Measurements from ENCODE around the gene UBR4. TPM values are rescaled to one million over a fixed set of nuclear protein-coding genes. Genes with fewer than 3 reads are reported as not detected.
A peak's percentile ranks its signal among the peaks of the same experiment; 100 is the strongest.

The UBR4 gene
- total RNA-seq, 1 experiment from 2014 or later: 60.6 TPM

- H3K4me1 ChIP-seq (replicated peaks): no peaks in the 10 kb centered on the region
- no peaks in the 10 kb centered on the region for H3K27me3 ChIP-seq (replicated peaks)
- H3K36me3 ChIP-seq: peaks cover 98% of the 10 kb centered on the region
- no peak overlapping the region for H3K4me3 ChIP-seq
- no peak overlapping the region for H3K27ac ChIP-seq
- DNase-seq (ENCODE audit: low read depth in 1 of 2, low spot score in 2 of 2): no peak
- H3K9me3 ChIP-seq (replicated peaks): no peaks in the 10 kb centered on the region
Measured at GRCh38 chr1:19100028-19100427, 110.0 kb downstream of the UBR4 start.

- Histone ChIP-seq H3K36me3 (peaks cover 100% of the 10 kb centered on the region), H3K27me3 (replicated peaks) (no peaks in the 10 kb centered on the region), H3K9me3 (replicated peaks) (no peaks in the 10 kb centered on the region), H3K27ac (no peak overlapping the region), H3K4me3 (no peak overlapping the region), H3K4me1 (replicated peaks) (no peaks in the 10 kb centered on the region)
- DNase-seq (ENCODE audit: low read depth in 1 of 2, low spot score in 2 of 2): no peak
Measured at GRCh38 chr1:19096990-19097389, 113.1 kb downstream of the UBR4 start.

- Histone ChIP-seq H3K36me3 (peaks cover 100% of the 10 kb centered on the region), H3K4me1 (replicated peaks) (no peaks in the 10 kb centered on the region), H3K27ac (no peak overlapping the region), H3K9me3 (replicated peaks) (no peaks in the 10 kb centered on the region), H3K4me3 (no peak overlapping the region), H3K27me3 (replicated peaks) (no peaks in the 10 kb centered on the region)
- peak in 1 of 2 experiments; percentile 24 for DNase-seq (ENCODE audit: low read depth in 1 of 2, low spot score in 2 of 2)
Measured at GRCh38 chr1:19096036-19096833, 113.8 kb downstream of the UBR4 start.

- DNase-seq (ENCODE audit: low read depth in 1 of 2, low spot score in 2 of 2): no peak
- Histone ChIP-seq H3K27me3 (replicated peaks) (no peaks in the 10 kb centered on the region), H3K4me3 (no peak overlapping the region), H3K4me1 (replicated peaks) (no peaks in the 10 kb centered on the region), H3K36me3 (peaks cover 100% of the 10 kb centered on the region), H3K27ac (no peak overlapping the region), H3K9me3 (replicated peaks) (no peaks in the 10 kb centered on the region)
Measured at GRCh38 chr1:19091196-19091953, 118.7 kb downstream of the UBR4 start.

- H3K9me3 ChIP-seq (replicated peaks): no peaks in the 10 kb centered on the region
- H3K4me1 ChIP-seq (replicated peaks): no peaks in the 10 kb centered on the region
- no peak for DNase-seq (ENCODE audit: low read depth in 1 of 2, low spot score in 2 of 2)
- H3K36me3 ChIP-seq: peaks cover 98% of the 10 kb centered on the region
- no peak overlapping the region for H3K4me3 ChIP-seq
- no peaks in the 10 kb centered on the region for H3K27me3 ChIP-seq (replicated peaks)
- H3K27ac ChIP-seq: no peak overlapping the region
Measured at GRCh38 chr1:19089524-19089923, 120.5 kb downstream of the UBR4 start.

- no peak for DNase-seq (ENCODE audit: low read depth in 1 of 2, low spot score in 2 of 2)
- Histone ChIP-seq H3K4me3 (no peak overlapping the region), H3K9me3 (replicated peaks) (no peaks in the 10 kb centered on the region), H3K4me1 (replicated peaks) (no peaks in the 10 kb centered on the region), H3K36me3 (peaks cover 98% of the 10 kb centered on the region), H3K27ac (no peak overlapping the region), H3K27me3 (replicated peaks) (no peaks in the 10 kb centered on the region)
Measured at GRCh38 chr1:19088717-19089442, 121.2 kb downstream of the UBR4 start.

GRCh38 chr1:19087737-19088594, 122.1 kb downstream of the UBR4 start:
- Histone ChIP-seq H3K27ac (no peak overlapping the region), H3K4me3 (no peak overlapping the region)

GRCh38 chr1:19087017-19087736, 122.9 kb downstream of the UBR4 start:
- no peak for DNase-seq (ENCODE audit: low read depth in 1 of 2, low spot score in 2 of 2)
- Histone ChIP-seq H3K4me3 (no peak overlapping the region), H3K4me1 (replicated peaks) (no peaks in the 10 kb centered on the region; the same call in 1 of the 2 replicates), H3K27me3 (replicated peaks) (no peaks in the 10 kb centered on the region), H3K36me3 (peaks cover 98% of the 10 kb centered on the region), H3K9me3 (replicated peaks) (no peaks in the 10 kb centered on the region), H3K27ac (no peak overlapping the region)

More at GRCh38 chr1:19087737-19088594, 122.1 kb downstream of the UBR4 start:
- Histone ChIP-seq H3K9me3 (replicated peaks) (no peaks in the 10 kb centered on the region), H3K36me3 (peaks cover 98% of the 10 kb centered on the region), H3K4me1 (replicated peaks) (no peaks in the 10 kb centered on the region), H3K27me3 (replicated peaks) (no peaks in the 10 kb centered on the region)
- no peak for DNase-seq (ENCODE audit: low read depth in 1 of 2, low spot score in 2 of 2)

GRCh38 chr1:19086176-19086875, 123.7 kb downstream of the UBR4 start:
- DNase-seq (ENCODE audit: low read depth in 1 of 2, low spot score in 2 of 2): no peak
- H3K36me3 ChIP-seq: peaks cover 98% of the 10 kb centered on the region
- no peak overlapping the region for H3K4me3 ChIP-seq
- H3K9me3 ChIP-seq (replicated peaks): no peaks in the 10 kb centered on the region
- no peaks in the 10 kb centered on the region for H3K27me3 ChIP-seq (replicated peaks)
- H3K4me1 ChIP-seq (replicated peaks): peaks cover 8% of the 10 kb centered on the region
- no peak overlapping the region for H3K27ac ChIP-seq

- no peak overlapping the region for H3K27ac ChIP-seq
- H3K4me3 ChIP-seq: no peak overlapping the region
- no peak for DNase-seq (ENCODE audit: low read depth in 1 of 2, low spot score in 2 of 2)
- H3K36me3 ChIP-seq: peaks cover 98% of the 10 kb centered on the region
- H3K27me3 ChIP-seq (replicated peaks): no peaks in the 10 kb centered on the region
- peaks cover 20% of the 10 kb centered on the region for H3K4me1 ChIP-seq (replicated peaks)
- no peaks in the 10 kb centered on the region for H3K9me3 ChIP-seq (replicated peaks)
Measured at GRCh38 chr1:19084206-19084738, 125.8 kb downstream of the UBR4 start.

- Histone ChIP-seq H3K36me3 (peaks cover 98% of the 10 kb centered on the region), H3K4me3 (no peak overlapping the region), H3K9me3 (replicated peaks) (no peaks in the 10 kb centered on the region), H3K27me3 (replicated peaks) (no peaks in the 10 kb centered on the region), H3K4me1 (replicated peaks) (peaks cover 20% of the 10 kb centered on the region), H3K27ac (no peak overlapping the region)
- no peak for DNase-seq (ENCODE audit: low read depth in 1 of 2, low spot score in 2 of 2)
Measured at GRCh38 chr1:19083081-19083480, 127.0 kb downstream of the UBR4 start.
